Hepatocyte (in vitro differentiated cells): Measurements from ENCODE around the gene RGS5.

Experiments used
- CTCF ChIP-seq: fragments of 200-600 bp; sonication (generic); IDR thresholded peaks from 2 replicates; pipeline ENCODE4 v1.5.1; 2016; ENCODE audit warnings: antibody characterized with exemption, mild to moderate bottlenecking; ENCODE audit not compliant: poor library complexity
- EZH2 ChIP-seq: fragments of 200-600 bp; sonication (generic); IDR thresholded peaks from 2 replicates; pipeline ENCODE4 v1.6.1; 2016; ENCODE audit warnings: antibody characterized with exemption, mild to moderate bottlenecking, borderline replicate concordance
- EZH2phosphoT487 ChIP-seq: fragments of 200-600 bp; sonication (generic); IDR thresholded peaks from one replicate; pipeline ENCODE4 v1.6.1; 2018; ENCODE audit warnings: antibody characterized with exemption, mild to moderate bottlenecking, low read depth, moderate library complexity; ENCODE audit not compliant: unreplicated experiment, severe bottlenecking

- TF ChIP-seq CTCF, result no peak
- no peak for TF ChIP-seq EZH2phosphoT487
- no peak for TF ChIP-seq EZH2
These were observed 61.2 kb downstream of the RGS5 start for GRCh38 chr1:163141556-163141955.
